ENCODE data around the gene SGK1. TPM values are rescaled to one million over a fixed set of nuclear protein-coding genes. Genes with fewer than 3 reads are reported as not detected.

The SGK1 gene
- total RNA-seq, 1 experiment from 2014 or later, result 23.2 TPM

GRCh38 chr6:134357022-134357487, 39.1 kb upstream of the SGK1 start (continued):
- TF ChIP-seq AFF4 (CRISPR knock-in tag; IDR thresholded peaks at IDR 0.05; ENCODE audit: borderline replicate concordance), result no peak
- TF ChIP-seq GRHL2 (CRISPR knock-in tag; IDR thresholded peaks at IDR 0.05; ENCODE audit: insufficient replicate concordance, severe bottlenecking), result no peak
- no peak for TF ChIP-seq PRDM15 (CRISPR knock-in tag; IDR thresholded peaks at IDR 0.05)

- peaks cover 33% of the 10 kb centered on the region for H3K4me1 Mint-ChIP-seq
- no peak for DNase-seq (ENCODE audit: low spot score)
- ChIA-PET POLR2A (no interaction called here), CTCF (no interaction called here)
- peaks cover 21% of the 10 kb centered on the region for H3K36me3 Mint-ChIP-seq
- no peak for ATAC-seq
- peaks cover 23% of the 10 kb centered on the region for H3K9me3 Mint-ChIP-seq
- no peak overlapping the region for H3K27ac Mint-ChIP-seq
- no peak for TF ChIP-seq USF1 (CRISPR knock-in tag; IDR thresholded peaks at IDR 0.05)
- H3K4me3 Mint-ChIP-seq, result no peak overlapping the region
- H3K27me3 Mint-ChIP-seq (ENCODE audit: low read depth), result no peaks in the 10 kb centered on the region
Measured at GRCh38 chr6:134356405-134356804, 38.5 kb upstream of the SGK1 start.

- Mint-ChIP-seq H3K27ac (no peak overlapping the region), H3K36me3 (peaks cover 21% of the 10 kb centered on the region), H3K4me1 (peaks cover 30% of the 10 kb centered on the region), H3K27me3 (ENCODE audit: low read depth) (no peaks in the 10 kb centered on the region), H3K9me3 (peaks cover 23% of the 10 kb centered on the region), H3K4me3 (no peak overlapping the region)
- DNase-seq (ENCODE audit: low spot score), result no peak
- CTCF ChIA-PET, result interaction anchor here (1.2 kb wide), 2 partner anchors 175 to 229 kb away, joined by 3 read pairs; no protein-coding TSS in a partner anchor
- no peak for TF ChIP-seq ZNF512 (CRISPR knock-in tag; IDR thresholded peaks at IDR 0.05; ENCODE audit: borderline replicate concordance)
- POLR2A ChIA-PET, result no interaction called here
- no peak for ATAC-seq
Measured at GRCh38 chr6:134352786-134353480, 35.0 kb upstream of the SGK1 start.

- peak; percentile 85 for ATAC-seq
- Mint-ChIP-seq H3K36me3 (peaks cover 20% of the 10 kb centered on the region), H3K9me3 (peaks cover 22% of the 10 kb centered on the region), H3K4me1 (peaks cover 32% of the 10 kb centered on the region), H3K27ac (0 out of 2 replicates have a peak overlapping the region, but pooled peaks have one; percentile 27), H3K27me3 (ENCODE audit: low read depth) (no peaks in the 10 kb centered on the region), H3K4me3 (no peak overlapping the region)
- ChIA-PET CTCF (interaction anchor here (0.6 to 1.2 kb wide), 3 partner anchors 37 to 228 kb away, joined by 3 read pairs; no protein-coding TSS in a partner anchor), POLR2A (no interaction called here)
- DNase-seq (ENCODE audit: low spot score), result no peak
- TF ChIP-seq MXD4 (CRISPR knock-in tag; IDR thresholded peaks at IDR 0.05; ENCODE audit: borderline replicate concordance) (no peak), SMAD4 (CRISPR knock-in tag; IDR thresholded peaks at IDR 0.05) (no peak), IRF2 (CRISPR knock-in tag; IDR thresholded peaks at IDR 0.05; ENCODE audit: borderline replicate concordance, low read depth) (no peak), ZMAT4 (CRISPR knock-in tag; IDR thresholded peaks at IDR 0.05) (no peak), PRRX2 (CRISPR knock-in tag; IDR thresholded peaks at IDR 0.05) (no peak), JUN (CRISPR knock-in tag; IDR thresholded peaks at IDR 0.05) (no peak), RELA (CRISPR knock-in tag; IDR thresholded peaks at IDR 0.05; ENCODE audit: borderline replicate concordance) (no peak), MAX (CRISPR knock-in tag; IDR thresholded peaks at IDR 0.05) (no peak), E2F4 (CRISPR knock-in tag; IDR thresholded peaks at IDR 0.05; ENCODE audit: borderline replicate concordance, low read depth) (no peak)
Measured at GRCh38 chr6:134351615-134352474, 33.9 kb upstream of the SGK1 start.
